Panc1 (cell line): ENCODE results near the gene NIPBL. TPM values are rescaled to one million over a fixed set of nuclear protein-coding genes. Genes with fewer than 3 reads are reported as not detected.

Experiments
- ATAC-seq: fragments of 200-7000 bp; cut with Tn5 transposase; 2 replicates; pipeline ENCODE4 v1.9.1; 2020; ENCODE audit warnings: mild to moderate bottlenecking, moderate library complexity
- BruUV-seq: library from RNA; stranded (reverse); fragments of 400-500 nt; replicated peaks from 2 replicates; lab custom pipeline; 2021; lab: Mats Ljungman, UMichigan
- CTCF ChIA-PET: fragments of 300-600 bp; sonication (Branson Sonifier 250); formaldehyde crosslinking; loops from one replicate; lab custom pipeline; 2022; ENCODE audit warnings: antibody characterized with exemption; lab: Charles Lee
- POLR2A ChIA-PET: fragments of 300-600 bp; sonication (Branson Sonifier 250); formaldehyde crosslinking; loops from one replicate; lab custom pipeline; 2022; ENCODE audit warnings: antibody characterized with exemption; lab: Charles Lee
- DNase-seq: peaks from one replicate; pipeline ENCODE4 v3.0.0-alpha.2; 2010; ENCODE audit warnings: low read depth, low spot score
- H3K27ac ChIP-seq: 2 replicates; pipeline ENCODE4 v1.5.1; 2011; ENCODE audit warnings: mild to moderate bottlenecking, low read length, inconsistent platforms
- H3K27me3 ChIP-seq: fragments of 200-500 bp; sonication (Bioruptor generic); 2 replicates; pipeline ENCODE4 v1.6.0; 2014; ENCODE audit warnings: low read length, inconsistent platforms; ENCODE audit not compliant: control insufficient read depth, insufficient read depth
- H3K36me3 ChIP-seq: fragments of 200-500 bp; sonication (Bioruptor generic); 2 replicates; pipeline ENCODE4 v1.5.1; 2014; ENCODE audit warnings: inconsistent platforms, mild to moderate bottlenecking, low read length, moderate library complexity; ENCODE audit not compliant: control insufficient read depth, insufficient read depth
- H3K4me1 ChIP-seq: 2 replicates; pipeline ENCODE4 v1.5.1; 2011; ENCODE audit warnings: inconsistent platforms, mild to moderate bottlenecking, low read length, moderate library complexity; ENCODE audit not compliant: control insufficient read depth, insufficient read depth
- H3K4me3 ChIP-seq, 2 experiments: 2 replicates each; pipeline ENCODE4 v1.5.1; 2011 to 2012; ENCODE audit warnings: low read depth in 2 of 2, low read length in 2 of 2, mild to moderate bottlenecking in 2 of 2, inconsistent platforms in 1 of 2, moderate library complexity in 1 of 2
- H3K9me3 ChIP-seq: fragments of 200-500 bp; sonication (Bioruptor generic); 2 replicates; pipeline ENCODE4 v1.5.1; 2014; ENCODE audit warnings: low read depth, mild to moderate bottlenecking, inconsistent platforms, low read length, moderate library complexity; ENCODE audit not compliant: control insufficient read depth, insufficient read depth
- POLR2AphosphoS5 ChIP-seq: IDR thresholded peaks from 2 replicates; pipeline ENCODE4 v1.6.1; 2012; ENCODE audit warnings: mild to moderate bottlenecking, low read depth, low read length, moderate library complexity
- REST ChIP-seq, 2 experiments: IDR thresholded peaks; 2 replicates each; pipeline ENCODE4 v1.6.1; 2011 to 2012; ENCODE audit warnings: low read depth in 2 of 2, control low read depth in 1 of 2, low read length in 1 of 2, mild to moderate bottlenecking in 1 of 2, moderate library complexity in 1 of 2; ENCODE audit not compliant: insufficient read depth in 1 of 2
- SIN3A ChIP-seq: IDR thresholded peaks from 2 replicates; pipeline ENCODE4 v1.6.1; 2012; ENCODE audit warnings: low read depth, mild to moderate bottlenecking, low read length, moderate library complexity, borderline replicate concordance; ENCODE audit not compliant: insufficient read depth
- TCF7L2 ChIP-seq: IDR thresholded peaks from 2 replicates; pipeline ENCODE4 v1.6.1; 2011; ENCODE audit warnings: mild to moderate bottlenecking, low read depth, low read length, inconsistent platforms
- in situ Hi-C: cut with HindIII; loops from 2 replicates; pipeline ENCODE4 v1.10.0; 2016; ENCODE audit warnings: low sequenced_read_pairs, low pct_unique_long_range_greater_than_20kb
- intact Hi-C: fragments of 100-400 bp; cut with micrococcal nuclease; formaldehyde crosslinking; loops from one replicate; pipeline ENCODE4 v1.10.0; 2022; ENCODE audit not compliant: unreplicated experiment
- total RNA-seq: library from RNA; stranded (reverse); gene quantifications from one replicate; pipeline ENCODE4 v1.2.1, GENCODE V29; 2021; ENCODE audit not compliant: unreplicated experiment
- TF ChIP-seq, protein P1 (sequence below): fragments of 450-650 bp; IDR thresholded peaks from 2 replicates; pipeline ENCODE4 v1.5.1; 2017; ENCODE audit warnings: mild to moderate bottlenecking

NIPBL gene
- total RNA-seq, 1 experiment from 2014 or later = 41.6 TPM

DNA sequence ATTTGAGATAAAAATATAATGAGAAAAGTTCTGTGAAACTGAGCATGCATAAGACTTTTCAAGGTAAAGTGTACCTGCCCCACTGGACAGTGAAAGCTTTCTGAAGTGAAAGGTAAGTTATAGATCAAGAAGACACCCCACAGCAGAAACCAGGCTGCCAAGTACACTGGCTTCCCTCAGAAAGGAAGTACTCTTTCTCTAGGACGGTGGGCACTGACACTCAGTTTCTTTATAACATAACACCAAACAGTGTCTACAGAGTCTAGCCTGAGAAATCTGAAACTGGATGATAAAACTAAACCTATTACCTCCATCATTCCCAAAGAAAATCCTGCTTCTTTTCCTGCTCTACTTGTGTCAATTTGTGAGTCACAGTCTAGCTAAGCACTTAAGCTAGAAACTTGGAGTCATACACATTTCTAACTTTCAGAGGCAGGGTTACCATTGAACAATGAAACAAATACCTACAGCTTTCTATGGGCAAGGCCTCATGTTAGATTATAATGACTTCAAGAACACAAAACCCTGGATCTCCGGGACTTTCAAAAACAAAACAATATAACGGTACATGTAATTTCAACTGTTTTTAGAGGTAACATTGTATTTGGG, 235.9 kb downstream of the NIPBL start:
- ATAC-seq (no peak), DNase-seq (no peak)
- BruUV-seq = no TSS peak
- CTCF ChIA-PET = no interaction called here
- no peaks in the 10 kb centered on the region for H3K27me3 ChIP-seq
- no peaks in the 10 kb centered on the region for H3K9me3 ChIP-seq
- H3K4me1 ChIP-seq = no peaks in the 10 kb centered on the region
- 0 out of 2 replicates have a peak, but pooled peaks cover 2% of the 10 kb centered on the region for H3K36me3 ChIP-seq
- H3K4me3 ChIP-seq = no peak overlapping the region
- H3K27ac ChIP-seq = no peak overlapping the region
- in situ Hi-C loops (no loop called here), intact Hi-C loops (no loop called here)
- TF ChIP-seq TCF7L2 = no peak
- no peak for TF ChIP-seq POLR2AphosphoS5
- TF ChIP-seq SIN3A = no peak
- TF ChIP-seq REST (IDR thresholded peaks at IDR 0.05; ENCODE audit: insufficient read depth in 1 of 2, low read depth in 2 of 2, low read length in 1 of 2) = no peak
- TF ChIP-seq, protein P1, sequence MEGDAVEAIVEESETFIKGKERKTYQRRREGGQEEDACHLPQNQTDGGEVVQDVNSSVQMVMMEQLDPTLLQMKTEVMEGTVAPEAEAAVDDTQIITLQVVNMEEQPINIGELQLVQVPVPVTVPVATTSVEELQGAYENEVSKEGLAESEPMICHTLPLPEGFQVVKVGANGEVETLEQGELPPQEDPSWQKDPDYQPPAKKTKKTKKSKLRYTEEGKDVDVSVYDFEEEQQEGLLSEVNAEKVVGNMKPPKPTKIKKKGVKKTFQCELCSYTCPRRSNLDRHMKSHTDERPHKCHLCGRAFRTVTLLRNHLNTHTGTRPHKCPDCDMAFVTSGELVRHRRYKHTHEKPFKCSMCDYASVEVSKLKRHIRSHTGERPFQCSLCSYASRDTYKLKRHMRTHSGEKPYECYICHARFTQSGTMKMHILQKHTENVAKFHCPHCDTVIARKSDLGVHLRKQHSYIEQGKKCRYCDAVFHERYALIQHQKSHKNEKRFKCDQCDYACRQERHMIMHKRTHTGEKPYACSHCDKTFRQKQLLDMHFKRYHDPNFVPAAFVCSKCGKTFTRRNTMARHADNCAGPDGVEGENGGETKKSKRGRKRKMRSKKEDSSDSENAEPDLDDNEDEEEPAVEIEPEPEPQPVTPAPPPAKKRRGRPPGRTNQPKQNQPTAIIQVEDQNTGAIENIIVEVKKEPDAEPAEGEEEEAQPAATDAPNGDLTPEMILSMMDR = no peak
- POLR2A ChIA-PET = no interaction called here
